Measurements from ENCODE around the gene PRTG.

DNA sequence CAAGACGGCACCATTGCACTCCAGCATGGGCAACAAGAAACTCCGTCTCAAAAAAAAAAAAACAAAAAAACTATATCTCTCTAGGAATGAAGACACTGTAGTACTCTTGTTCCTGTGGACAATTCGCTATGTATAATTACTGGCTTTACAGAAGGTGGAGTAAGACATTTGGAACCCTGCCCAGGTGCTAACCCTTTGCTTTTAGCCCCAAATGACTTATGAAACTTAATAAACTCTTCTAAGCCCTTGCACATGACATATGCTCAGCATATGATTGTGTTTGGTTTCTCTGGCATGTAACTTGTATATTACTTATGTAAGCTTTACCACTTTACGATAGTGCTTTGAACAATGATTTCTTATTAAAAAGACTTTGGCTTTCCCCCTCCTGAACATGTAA, 27.3 kb upstream of the PRTG start:
- TF ChIP-seq GABPA (IDR thresholded peaks at IDR 0.05 in 1 of 2, conservative IDR thresholded peaks at IDR 0.05 in 1 of 2) (no peak), JUND (IDR thresholded peaks at IDR 0.05) (no peak), ATF3 (IDR thresholded peaks at IDR 0.05) (no peak), ZBTB33 (IDR thresholded peaks at IDR 0.05) (no peak), RAD21 (IDR thresholded peaks at IDR 0.05) (no peak), YY1 (IDR thresholded peaks at IDR 0.05) (no peak), SP1 (IDR thresholded peaks at IDR 0.05) (no peak), MAX (IDR thresholded peaks at IDR 0.05) (no peak), FOXA1 (IDR thresholded peaks at IDR 0.05) (no peak), EGR1 (IDR thresholded peaks at IDR 0.05; ENCODE audit: low read depth in 2 of 2) (no peak)
- TF ChIP-seq, protein P1, sequence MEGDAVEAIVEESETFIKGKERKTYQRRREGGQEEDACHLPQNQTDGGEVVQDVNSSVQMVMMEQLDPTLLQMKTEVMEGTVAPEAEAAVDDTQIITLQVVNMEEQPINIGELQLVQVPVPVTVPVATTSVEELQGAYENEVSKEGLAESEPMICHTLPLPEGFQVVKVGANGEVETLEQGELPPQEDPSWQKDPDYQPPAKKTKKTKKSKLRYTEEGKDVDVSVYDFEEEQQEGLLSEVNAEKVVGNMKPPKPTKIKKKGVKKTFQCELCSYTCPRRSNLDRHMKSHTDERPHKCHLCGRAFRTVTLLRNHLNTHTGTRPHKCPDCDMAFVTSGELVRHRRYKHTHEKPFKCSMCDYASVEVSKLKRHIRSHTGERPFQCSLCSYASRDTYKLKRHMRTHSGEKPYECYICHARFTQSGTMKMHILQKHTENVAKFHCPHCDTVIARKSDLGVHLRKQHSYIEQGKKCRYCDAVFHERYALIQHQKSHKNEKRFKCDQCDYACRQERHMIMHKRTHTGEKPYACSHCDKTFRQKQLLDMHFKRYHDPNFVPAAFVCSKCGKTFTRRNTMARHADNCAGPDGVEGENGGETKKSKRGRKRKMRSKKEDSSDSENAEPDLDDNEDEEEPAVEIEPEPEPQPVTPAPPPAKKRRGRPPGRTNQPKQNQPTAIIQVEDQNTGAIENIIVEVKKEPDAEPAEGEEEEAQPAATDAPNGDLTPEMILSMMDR (IDR thresholded peaks at IDR 0.05; ENCODE audit: low read depth, low read length, missing input control), result no peak
- TF ChIP-seq, protein P2, sequence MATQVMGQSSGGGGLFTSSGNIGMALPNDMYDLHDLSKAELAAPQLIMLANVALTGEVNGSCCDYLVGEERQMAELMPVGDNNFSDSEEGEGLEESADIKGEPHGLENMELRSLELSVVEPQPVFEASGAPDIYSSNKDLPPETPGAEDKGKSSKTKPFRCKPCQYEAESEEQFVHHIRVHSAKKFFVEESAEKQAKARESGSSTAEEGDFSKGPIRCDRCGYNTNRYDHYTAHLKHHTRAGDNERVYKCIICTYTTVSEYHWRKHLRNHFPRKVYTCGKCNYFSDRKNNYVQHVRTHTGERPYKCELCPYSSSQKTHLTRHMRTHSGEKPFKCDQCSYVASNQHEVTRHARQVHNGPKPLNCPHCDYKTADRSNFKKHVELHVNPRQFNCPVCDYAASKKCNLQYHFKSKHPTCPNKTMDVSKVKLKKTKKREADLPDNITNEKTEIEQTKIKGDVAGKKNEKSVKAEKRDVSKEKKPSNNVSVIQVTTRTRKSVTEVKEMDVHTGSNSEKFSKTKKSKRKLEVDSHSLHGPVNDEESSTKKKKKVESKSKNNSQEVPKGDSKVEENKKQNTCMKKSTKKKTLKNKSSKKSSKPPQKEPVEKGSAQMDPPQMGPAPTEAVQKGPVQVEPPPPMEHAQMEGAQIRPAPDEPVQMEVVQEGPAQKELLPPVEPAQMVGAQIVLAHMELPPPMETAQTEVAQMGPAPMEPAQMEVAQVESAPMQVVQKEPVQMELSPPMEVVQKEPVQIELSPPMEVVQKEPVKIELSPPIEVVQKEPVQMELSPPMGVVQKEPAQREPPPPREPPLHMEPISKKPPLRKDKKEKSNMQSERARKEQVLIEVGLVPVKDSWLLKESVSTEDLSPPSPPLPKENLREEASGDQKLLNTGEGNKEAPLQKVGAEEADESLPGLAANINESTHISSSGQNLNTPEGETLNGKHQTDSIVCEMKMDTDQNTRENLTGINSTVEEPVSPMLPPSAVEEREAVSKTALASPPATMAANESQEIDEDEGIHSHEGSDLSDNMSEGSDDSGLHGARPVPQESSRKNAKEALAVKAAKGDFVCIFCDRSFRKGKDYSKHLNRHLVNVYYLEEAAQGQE (IDR thresholded peaks at IDR 0.05), result no peak
